Neural cell (in vitro differentiated cells): Measurements from ENCODE around the gene NKAIN2. TPM values are rescaled to one million over a fixed set of nuclear protein-coding genes. Genes with fewer than 3 reads are reported as not detected.

ENCODE experiments used
- H2AFZ ChIP-seq: fragments of 200-600, 300-800 bp; sonication (generic), shearing (Covaris generic); 2 replicates; pipeline ENCODE4 v1.6.0; 2014; ENCODE audit warnings: low read depth, mild to moderate bottlenecking, antibody characterized with exemption, low read length, moderate library complexity
- H3F3A ChIP-seq: fragments of 200-600 bp; shearing (Covaris generic); 2 replicates; pipeline ENCODE4 v1.6.1; 2016; ENCODE audit warnings: mild to moderate bottlenecking, moderate library complexity, mixed read lengths, antibody characterized with exemption, low read length; ENCODE audit not compliant: insufficient read depth, poor library complexity, severe bottlenecking
- H3K27ac ChIP-seq: fragments of 200-600, 300-800 bp; sonication (generic), shearing (Covaris generic); 2 replicates; pipeline ENCODE4 v1.5.1; 2014; ENCODE audit warnings: mild to moderate bottlenecking, low read length, moderate library complexity
- H3K27me3 ChIP-seq: fragments of 300-800, 200-600 bp; sonication (generic), shearing (Covaris generic); 2 replicates; pipeline ENCODE4 v1.6.0; 2014; ENCODE audit warnings: mild to moderate bottlenecking, low read depth, low read length, moderate library complexity; ENCODE audit not compliant: insufficient read depth
- H3K36me3 ChIP-seq: fragments of 300-800, 200-600 bp; sonication (generic), shearing (Covaris generic); 2 replicates; pipeline ENCODE4 v1.5.1; 2014; ENCODE audit warnings: mild to moderate bottlenecking, antibody characterized with exemption, low read length, moderate library complexity; ENCODE audit not compliant: insufficient read depth
- H3K4me2 ChIP-seq: fragments of 300-800, 200-600 bp; sonication (generic), shearing (Covaris generic); 2 replicates; pipeline ENCODE4 v1.6.0; 2014; ENCODE audit warnings: mild to moderate bottlenecking, low read length
- H3K4me3 ChIP-seq: fragments of 300-800, 200-600 bp; sonication (generic), shearing (Covaris generic); 2 replicates; pipeline ENCODE4 v1.5.1; 2014; ENCODE audit warnings: mild to moderate bottlenecking, low read length, moderate library complexity
- H3K79me2 ChIP-seq: fragments of 200-600 bp; shearing (Covaris generic); replicated peaks from 2 replicates; pipeline ENCODE4 v1.6.0; 2014; ENCODE audit warnings: mild to moderate bottlenecking, low read length, moderate library complexity; ENCODE audit not compliant: insufficient read depth
- H3K9ac ChIP-seq: fragments of 300-800, 200-600 bp; sonication (generic), shearing (Covaris generic); 2 replicates; pipeline ENCODE4 v1.6.1; 2016; ENCODE audit warnings: mild to moderate bottlenecking, low read length, mixed read lengths
- H3K9me2 ChIP-seq: fragments of 200-600 bp; shearing (Covaris generic); 2 replicates; pipeline ENCODE4 v1.6.1; 2016; ENCODE audit warnings: mild to moderate bottlenecking, low read length, mixed read lengths; ENCODE audit not compliant: insufficient read depth
- H3K9me3 ChIP-seq: fragments of 200-600, 300-800 bp; sonication (generic), shearing (Covaris generic); 2 replicates; pipeline ENCODE4 v1.6.1; 2016; ENCODE audit warnings: mild to moderate bottlenecking, mixed run types, low read length, moderate library complexity, mixed read lengths
- H4K20me1 ChIP-seq: fragments of 200-600 bp; shearing (Covaris generic); 2 replicates; pipeline ENCODE4 v1.6.1; 2016; ENCODE audit warnings: mild to moderate bottlenecking, mixed run types; ENCODE audit not compliant: insufficient read depth
- CTCF ChIP-seq: fragments of 450-650 bp; IDR thresholded peaks from 2 replicates; pipeline ENCODE4 v1.5.1; 2014; ENCODE audit warnings: antibody characterized with exemption, mild to moderate bottlenecking, moderate library complexity; ENCODE audit not compliant: poor library complexity, severe bottlenecking
- EP300 ChIP-seq: fragments of 450-650 bp; conservative IDR thresholded peaks from 2 replicates; pipeline ENCODE4 v1.6.1; 2014; ENCODE audit warnings: antibody characterized with exemption, mild to moderate bottlenecking, moderate library complexity; ENCODE audit not compliant: poor library complexity, severe bottlenecking
- EZH2 ChIP-seq: fragments of 200-600, 300-800 bp; shearing (Covaris generic), sonication (generic); IDR thresholded peaks from 2 replicates; pipeline ENCODE4 v1.6.1; 2014; ENCODE audit warnings: antibody characterized with exemption, low read length, borderline replicate concordance, mild to moderate bottlenecking; ENCODE audit not compliant: insufficient read depth, poor library complexity, severe bottlenecking
- MXI1 ChIP-seq: fragments of 450-650 bp; conservative IDR thresholded peaks from 2 replicates; pipeline ENCODE4 v1.6.1; 2014; ENCODE audit warnings: antibody characterized with exemption, mild to moderate bottlenecking; ENCODE audit not compliant: poor library complexity, severe bottlenecking
- POLR2AphosphoS5 ChIP-seq: IDR thresholded peaks from 2 replicates; pipeline ENCODE4 v1.6.1; 2012
- RAD21 ChIP-seq: fragments of 450-650 bp; conservative IDR thresholded peaks from 2 replicates; pipeline ENCODE4 v1.6.1; 2014; ENCODE audit warnings: antibody characterized with exemption, mild to moderate bottlenecking, moderate library complexity
- REST ChIP-seq: IDR thresholded peaks from 2 replicates; pipeline ENCODE4 v1.6.1; 2012; ENCODE audit warnings: borderline replicate concordance
- SMC3 ChIP-seq: fragments of 450-650 bp; conservative IDR thresholded peaks from 2 replicates; pipeline ENCODE4 v1.6.1; 2014; ENCODE audit warnings: antibody characterized with exemption, mild to moderate bottlenecking, moderate library complexity; ENCODE audit not compliant: poor library complexity
- TAF1 ChIP-seq: IDR thresholded peaks from 2 replicates; pipeline ENCODE4 v1.6.1; 2012; ENCODE audit warnings: low read depth
- polyA plus RNA-seq: library from polyadenylated mRNA; depleted of rRNA; stranded (reverse); fragments of >200 nt; gene quantifications from 2 replicates; pipeline ENCODE4 v1.2.3, GENCODE V29; 2014

Gene NKAIN2
- polyA plus RNA-seq, 1 donor from 2014 or later = 23.2 TPM

GRCh38 chr6:124090491-124090890 is 286.8 kb downstream of the NKAIN2 start:
- Histone ChIP-seq H2AFZ (no peak overlapping the region), H3K4me3 (no peak overlapping the region), H3K27ac (no peak overlapping the region), H4K20me1 (no peaks in the 10 kb centered on the region), H3F3A (no peaks in the 10 kb centered on the region), H3K79me2 (no peaks in the 10 kb centered on the region), H3K9me2 (no peaks in the 10 kb centered on the region), H3K9me3 (no peaks in the 10 kb centered on the region), H3K4me2 (no peak overlapping the region), H3K27me3 (no peaks in the 10 kb centered on the region), H3K9ac (no peak overlapping the region), H3K36me3 (no peaks in the 10 kb centered on the region)
- TF ChIP-seq SMC3 = no peak
- TF ChIP-seq MXI1 = no peak
- no peak for TF ChIP-seq REST
- TF ChIP-seq TAF1 = no peak
- TF ChIP-seq CTCF = no peak
- no peak for TF ChIP-seq EZH2
- TF ChIP-seq RAD21 = no peak
- no peak for TF ChIP-seq EP300
- TF ChIP-seq POLR2AphosphoS5 = no peak

GRCh38 chr6:124099520-124099919 is 295.9 kb downstream of the NKAIN2 start:
- no peak overlapping the region for H3K9ac ChIP-seq
- no peaks in the 10 kb centered on the region for H3K9me3 ChIP-seq
- no peak overlapping the region for H3K4me2 ChIP-seq
- H2AFZ ChIP-seq = no peak overlapping the region
- H3K79me2 ChIP-seq = no peaks in the 10 kb centered on the region
- no peaks in the 10 kb centered on the region for H3K36me3 ChIP-seq
- no peak overlapping the region for H3K27ac ChIP-seq
- no peaks in the 10 kb centered on the region for H3F3A ChIP-seq
- TF ChIP-seq EP300 = no peak
- no peak for TF ChIP-seq TAF1
- no peaks in the 10 kb centered on the region for H3K9me2 ChIP-seq
- H4K20me1 ChIP-seq = no peaks in the 10 kb centered on the region
- no peaks in the 10 kb centered on the region for H3K27me3 ChIP-seq
- no peak overlapping the region for H3K4me3 ChIP-seq

- H2AFZ ChIP-seq = no peak overlapping the region
- TF ChIP-seq SMC3 (no peak), POLR2AphosphoS5 (no peak), CTCF (no peak), RAD21 (no peak), TAF1 (no peak), REST (no peak), EZH2 (no peak), MXI1 (no peak), EP300 (no peak)
- H3K4me2 ChIP-seq = no peak overlapping the region
Observed at GRCh38 chr6:124110514-124110913, 306.8 kb downstream of the NKAIN2 start.

More at GRCh38 chr6:124110514-124110913, 306.8 kb downstream of the NKAIN2 start:
- Histone ChIP-seq H3K27ac (no peak overlapping the region), H3K9ac (no peak overlapping the region), H3K36me3 (no peaks in the 10 kb centered on the region), H3F3A (no peaks in the 10 kb centered on the region), H3K9me3 (no peaks in the 10 kb centered on the region), H3K4me3 (no peak overlapping the region), H3K27me3 (no peaks in the 10 kb centered on the region), H3K9me2 (no peaks in the 10 kb centered on the region), H4K20me1 (no peaks in the 10 kb centered on the region), H3K79me2 (no peaks in the 10 kb centered on the region)
